ENCODE data around the gene LLPH. TPM values are rescaled to one million over a fixed set of nuclear protein-coding genes. Genes with fewer than 3 reads are reported as not detected.

LLPH gene
- total RNA-seq, 2 donors from 2014 or later = 7.0 to 10.1 TPM

- Histone ChIP-seq H3K4me1 (no peaks in the 10 kb centered on the region), H3K4me3 (no peak overlapping the region), H3K27me3 (no peaks in the 10 kb centered on the region), H3K9me3 (peaks cover 0 to 11% of the 10 kb centered on the region in 2 donors), H3K36me3 (no peaks in the 10 kb centered on the region), H3K27ac (no peak overlapping the region)
- DNase-seq (ENCODE audit: low spot score) = no peak
- no peak for TF ChIP-seq CTCF (IDR thresholded peaks at IDR 0.05)
Measured at GRCh38 chr12:66085213-66085612, 45.3 kb downstream of the LLPH start.

GRCh38 chr12:66083766-66084165, 46.8 kb downstream of the LLPH start:
- no peak for DNase-seq (ENCODE audit: low spot score)
- no peak for TF ChIP-seq CTCF (IDR thresholded peaks at IDR 0.05)
- H3K27me3 ChIP-seq = no peaks in the 10 kb centered on the region
- peaks cover 0 to 11% of the 10 kb centered on the region in 2 donors for H3K9me3 ChIP-seq
- no peak overlapping the region for H3K4me3 ChIP-seq
- H3K4me1 ChIP-seq = no peaks in the 10 kb centered on the region
- no peak overlapping the region for H3K27ac ChIP-seq
- no peaks in the 10 kb centered on the region for H3K36me3 ChIP-seq

- H3K27ac ChIP-seq = no peak overlapping the region
- no peaks in the 10 kb centered on the region for H3K36me3 ChIP-seq
- no peaks in the 10 kb centered on the region for H3K27me3 ChIP-seq
- no peak overlapping the region for H3K4me3 ChIP-seq
- no peaks in the 10 kb centered on the region for H3K4me1 ChIP-seq
- peaks cover 0 to 11% of the 10 kb centered on the region in 2 donors for H3K9me3 ChIP-seq
- DNase-seq (ENCODE audit: low spot score) = no peak
- no peak for TF ChIP-seq CTCF (IDR thresholded peaks at IDR 0.05)
Measured at GRCh38 chr12:66082744-66083143, 47.8 kb downstream of the LLPH start.

- TF ChIP-seq CTCF (IDR thresholded peaks at IDR 0.05) = no peak
- H3K36me3 ChIP-seq = no peaks in the 10 kb centered on the region
- no peak overlapping the region for H3K4me3 ChIP-seq
- H3K9me3 ChIP-seq = peaks cover 0 to 11% of the 10 kb centered on the region in 2 donors
- H3K4me1 ChIP-seq = no peaks in the 10 kb centered on the region
- H3K27ac ChIP-seq = no peak overlapping the region
- H3K27me3 ChIP-seq = no peaks in the 10 kb centered on the region
- DNase-seq (ENCODE audit: low spot score) = no peak
Measured at GRCh38 chr12:66080791-66081190, 49.8 kb downstream of the LLPH start.

- H3K27ac ChIP-seq = no peak overlapping the region
- no peak for TF ChIP-seq CTCF (IDR thresholded peaks at IDR 0.05)
- no peak for DNase-seq (ENCODE audit: low spot score)
- no peaks in the 10 kb centered on the region for H3K36me3 ChIP-seq
- no peaks in the 10 kb centered on the region for H3K4me1 ChIP-seq
- H3K27me3 ChIP-seq = no peaks in the 10 kb centered on the region
- H3K4me3 ChIP-seq = no peak overlapping the region
- H3K9me3 ChIP-seq = no peaks in the 10 kb centered on the region
Measured at GRCh38 chr12:66077542-66077941, 53.0 kb downstream of the LLPH start.

GRCh38 chr12:66074561-66074960, 56.0 kb downstream of the LLPH start:
- no peaks in the 10 kb centered on the region for H3K36me3 ChIP-seq

More at GRCh38 chr12:66074561-66074960, 56.0 kb downstream of the LLPH start:
- H3K27me3 ChIP-seq = no peaks in the 10 kb centered on the region
- no peaks in the 10 kb centered on the region for H3K9me3 ChIP-seq
- no peak overlapping the region for H3K4me3 ChIP-seq
- H3K27ac ChIP-seq = no peak overlapping the region
- H3K4me1 ChIP-seq = no peaks in the 10 kb centered on the region
- TF ChIP-seq CTCF (IDR thresholded peaks at IDR 0.05) = no peak
- no peak for DNase-seq (ENCODE audit: low spot score)
